Hepatocyte (in vitro differentiated cells): ENCODE measurements around the gene CRB1. TPM values are rescaled to one million over a fixed set of nuclear protein-coding genes. Genes with fewer than 3 reads are reported as not detected.

ENCODE experiments used
- DNase-seq: peaks from one replicate; pipeline ENCODE4 v3.0.0-alpha.2; 2016; ENCODE audit warnings: low spot score
- H2AFZ ChIP-seq: fragments of 200-600 bp; sonication (generic); 2 replicates; pipeline ENCODE4 v1.6.0; 2016; ENCODE audit warnings: antibody characterized with exemption, mild to moderate bottlenecking
- H3K27ac ChIP-seq: fragments of 200-600 bp; sonication (generic); 2 replicates; pipeline ENCODE4 v1.5.1; 2016; ENCODE audit warnings: mild to moderate bottlenecking
- H3K27me3 ChIP-seq: fragments of 200-600 bp; sonication (generic); 2 replicates; pipeline ENCODE4 v1.6.1; 2016
- H3K36me3 ChIP-seq: fragments of 200-600 bp; sonication (generic); replicated peaks from 2 replicates; pipeline ENCODE4 v1.5.1; 2016; ENCODE audit warnings: low read depth; ENCODE audit not compliant: insufficient read depth
- H3K4me1 ChIP-seq: fragments of 200-600 bp; sonication (generic); 2 replicates; pipeline ENCODE4 v1.5.1; 2016; ENCODE audit warnings: mild to moderate bottlenecking, moderate library complexity; ENCODE audit not compliant: insufficient read depth
- H3K4me2 ChIP-seq: fragments of 200-600 bp; sonication (generic); 2 replicates; pipeline ENCODE4 v1.6.0; 2016
- H3K4me3 ChIP-seq: fragments of 200-600 bp; sonication (generic); 2 replicates; pipeline ENCODE4 v1.5.1; 2016; ENCODE audit warnings: mild to moderate bottlenecking
- H3K79me2 ChIP-seq: fragments of 200-600 bp; sonication (generic); 2 replicates; pipeline ENCODE4 v1.6.0; 2017; ENCODE audit warnings: mild to moderate bottlenecking
- H3K9me2 ChIP-seq: fragments of 200-600 bp; sonication (generic); replicated peaks from 2 replicates; pipeline ENCODE4 v1.6.0; 2017; ENCODE audit warnings: mild to moderate bottlenecking; ENCODE audit not compliant: insufficient read depth
- H3K9me3 ChIP-seq: fragments of 200-600 bp; sonication (generic); 2 replicates; pipeline ENCODE4 v1.5.1; 2016; ENCODE audit warnings: low read depth, mild to moderate bottlenecking
- H4K20me1 ChIP-seq: fragments of 200-600 bp; sonication (generic); 2 replicates; pipeline ENCODE4 v1.6.0; 2016; ENCODE audit warnings: mild to moderate bottlenecking; ENCODE audit not compliant: insufficient read depth, poor library complexity, severe bottlenecking
- EZH2 ChIP-seq: fragments of 200-600 bp; sonication (generic); IDR thresholded peaks from 2 replicates; pipeline ENCODE4 v1.6.1; 2016; ENCODE audit warnings: antibody characterized with exemption, mild to moderate bottlenecking, borderline replicate concordance
- EZH2phosphoT487 ChIP-seq: fragments of 200-600 bp; sonication (generic); IDR thresholded peaks from one replicate; pipeline ENCODE4 v1.6.1; 2018; ENCODE audit warnings: antibody characterized with exemption, mild to moderate bottlenecking, low read depth, moderate library complexity; ENCODE audit not compliant: unreplicated experiment, severe bottlenecking
- WGBS: methylation state at CpG from one replicate; pipeline ENCODE4 v1.1.6; 2016; ENCODE audit warnings: low lambda C conversion rate; ENCODE audit errors: missing lambda C conversion rate; 5-methylcytosine and 5-hydroxymethylcytosine counted together
- polyA plus RNA-seq: library from polyadenylated mRNA; unstranded; fragments of >200 nt; fragmentation: Nextera tagmentation; extraction: Ambion mirVana; gene quantifications from 2 replicates; pipeline ENCODE4 v1.2.1, GENCODE V29; 2016
- total RNA-seq: library from RNA; depleted of rRNA; stranded (reverse); fragments of >200 nt; gene quantifications from 2 replicates; pipeline ENCODE4 v1.2.3, GENCODE V29; 2014
- TF ChIP-seq, protein P1 (sequence below): fragments of 200-600 bp; sonication (generic); IDR thresholded peaks from 2 replicates; pipeline ENCODE4 v1.5.1; 2016; ENCODE audit warnings: antibody characterized with exemption, mild to moderate bottlenecking; ENCODE audit not compliant: poor library complexity

CRB1 gene
- total and polyA plus RNA-seq, 2 experiments from 2014 or later: 0.30 TPM; not detected in 1

DNA sequence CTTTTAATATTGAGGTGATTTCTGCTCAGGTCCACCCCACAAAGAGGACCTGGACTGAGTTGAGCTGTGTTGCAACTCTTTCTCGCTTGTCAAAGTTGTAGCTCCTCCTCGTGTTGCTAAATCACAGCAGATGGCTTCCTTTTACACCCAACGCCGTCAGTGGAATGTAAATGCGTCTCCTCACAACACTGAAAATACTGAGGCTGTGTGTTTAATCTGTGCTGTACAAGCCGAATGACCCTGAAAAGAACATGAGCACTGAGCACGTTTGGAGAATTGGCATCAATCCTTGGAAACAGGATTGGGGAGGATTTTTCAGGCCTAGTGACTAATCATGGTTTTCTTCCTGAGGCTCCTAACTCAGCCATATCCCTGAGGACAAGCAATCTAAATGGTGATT lies 196.0 kb downstream of the CRB1 start:
- 48% methylated on average over 7 of the region's 7 CpGs for WGBS
- TF ChIP-seq, protein P1, sequence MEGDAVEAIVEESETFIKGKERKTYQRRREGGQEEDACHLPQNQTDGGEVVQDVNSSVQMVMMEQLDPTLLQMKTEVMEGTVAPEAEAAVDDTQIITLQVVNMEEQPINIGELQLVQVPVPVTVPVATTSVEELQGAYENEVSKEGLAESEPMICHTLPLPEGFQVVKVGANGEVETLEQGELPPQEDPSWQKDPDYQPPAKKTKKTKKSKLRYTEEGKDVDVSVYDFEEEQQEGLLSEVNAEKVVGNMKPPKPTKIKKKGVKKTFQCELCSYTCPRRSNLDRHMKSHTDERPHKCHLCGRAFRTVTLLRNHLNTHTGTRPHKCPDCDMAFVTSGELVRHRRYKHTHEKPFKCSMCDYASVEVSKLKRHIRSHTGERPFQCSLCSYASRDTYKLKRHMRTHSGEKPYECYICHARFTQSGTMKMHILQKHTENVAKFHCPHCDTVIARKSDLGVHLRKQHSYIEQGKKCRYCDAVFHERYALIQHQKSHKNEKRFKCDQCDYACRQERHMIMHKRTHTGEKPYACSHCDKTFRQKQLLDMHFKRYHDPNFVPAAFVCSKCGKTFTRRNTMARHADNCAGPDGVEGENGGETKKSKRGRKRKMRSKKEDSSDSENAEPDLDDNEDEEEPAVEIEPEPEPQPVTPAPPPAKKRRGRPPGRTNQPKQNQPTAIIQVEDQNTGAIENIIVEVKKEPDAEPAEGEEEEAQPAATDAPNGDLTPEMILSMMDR: no peak
- no peak for TF ChIP-seq EZH2phosphoT487
- TF ChIP-seq EZH2: no peak
- H3K27me3 ChIP-seq: no peaks in the 10 kb centered on the region
- no peak overlapping the region for H3K4me3 ChIP-seq
- no peaks in the 10 kb centered on the region for H3K9me2 ChIP-seq
- no peaks in the 10 kb centered on the region for H3K36me3 ChIP-seq
- no peaks in the 10 kb centered on the region for H3K79me2 ChIP-seq
- no peak overlapping the region for H3K4me2 ChIP-seq
- peak overlapping the region; percentile 53 for H3K27ac ChIP-seq
- no peaks in the 10 kb centered on the region for H3K9me3 ChIP-seq
- peaks cover 3% of the 10 kb centered on the region for H3K4me1 ChIP-seq
- no peak overlapping the region for H2AFZ ChIP-seq
- peak; percentile 46 for DNase-seq
- no peaks in the 10 kb centered on the region for H4K20me1 ChIP-seq

DNA sequence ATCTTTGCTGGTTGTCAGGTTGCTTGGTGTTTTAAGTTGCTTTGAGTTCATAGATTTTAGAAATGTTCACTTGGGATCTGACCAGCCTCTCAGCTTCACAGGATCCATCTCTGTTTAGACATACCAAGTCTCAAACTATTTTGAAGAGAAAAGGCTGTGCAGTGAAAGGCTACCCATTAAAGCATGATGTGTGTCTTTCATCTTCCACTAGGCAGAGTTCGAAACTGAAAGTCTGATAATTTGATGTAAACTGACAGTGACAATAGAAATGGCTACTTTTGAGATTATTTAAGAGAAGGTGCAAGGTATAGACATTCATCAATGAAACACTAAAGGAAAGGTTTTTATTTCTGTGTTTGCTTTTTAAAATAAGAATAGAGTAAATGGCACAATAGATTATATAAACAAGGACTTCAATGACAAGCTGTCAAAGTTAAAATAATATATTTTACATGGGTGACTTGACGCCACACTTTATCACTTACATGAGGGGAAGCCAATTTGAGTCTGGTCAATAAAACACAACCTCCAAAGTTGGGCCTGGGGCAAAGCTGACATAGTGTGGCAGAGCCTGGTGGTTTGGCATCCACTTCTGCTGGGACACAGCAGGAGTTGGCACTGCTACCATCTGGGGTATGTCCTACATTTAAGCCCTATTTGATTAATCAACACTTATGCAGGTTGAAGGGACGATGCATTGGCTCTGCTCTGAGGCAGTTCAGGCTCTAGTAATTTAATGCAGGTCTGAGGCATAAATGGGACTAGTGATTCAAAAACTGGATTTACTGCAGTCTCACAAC lies 197.7 kb downstream of the CRB1 start:
- Histone ChIP-seq H3K4me1 (peaks cover 3% of the 10 kb centered on the region), H3K9me2 (no peaks in the 10 kb centered on the region), H2AFZ (no peak overlapping the region), H4K20me1 (no peaks in the 10 kb centered on the region), H3K27ac (no peak overlapping the region), H3K27me3 (no peaks in the 10 kb centered on the region), H3K79me2 (no peaks in the 10 kb centered on the region), H3K36me3 (no peaks in the 10 kb centered on the region), H3K4me3 (no peak overlapping the region), H3K9me3 (no peaks in the 10 kb centered on the region), H3K4me2 (no peak overlapping the region)
- no peak for DNase-seq
- TF ChIP-seq, protein P1: no peak
- no peak for TF ChIP-seq EZH2phosphoT487
- TF ChIP-seq EZH2: no peak
- 78% methylated on average over 3 of the region's 3 CpGs for WGBS

DNA sequence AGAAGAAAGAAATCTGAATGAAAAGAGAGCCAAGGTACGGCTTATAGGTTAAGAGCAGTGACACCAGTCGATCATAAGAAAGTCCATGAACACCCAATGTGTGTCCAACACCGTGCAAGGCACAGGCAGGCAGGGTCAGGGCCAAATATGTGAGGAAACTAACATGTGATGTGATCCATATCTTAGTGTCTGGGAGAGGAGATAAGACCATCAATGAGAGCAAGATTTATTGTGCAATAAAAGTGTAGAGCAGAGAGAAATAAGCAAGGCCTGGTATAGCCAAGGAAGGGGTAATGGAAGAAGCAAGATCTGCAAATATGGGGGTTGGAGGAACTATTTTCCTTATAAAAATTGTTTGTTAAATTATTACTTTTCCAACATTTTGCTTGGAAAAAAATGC lies 198.8 kb downstream of the CRB1 start:
- no peaks in the 10 kb centered on the region for H3K36me3 ChIP-seq
- no peak overlapping the region for H2AFZ ChIP-seq
- H3K27ac ChIP-seq: no peak overlapping the region
- TF ChIP-seq EZH2 (no peak), EZH2phosphoT487 (no peak)
- TF ChIP-seq, protein P1: no peak
- no peak overlapping the region for H3K4me3 ChIP-seq
- no peak overlapping the region for H3K4me2 ChIP-seq
- no peaks in the 10 kb centered on the region for H3K9me2 ChIP-seq
- H3K4me1 ChIP-seq: peaks cover 3% of the 10 kb centered on the region
- H3K27me3 ChIP-seq: no peaks in the 10 kb centered on the region
- no peaks in the 10 kb centered on the region for H4K20me1 ChIP-seq
- WGBS: 48% methylated on average over 3 of the region's 3 CpGs
- H3K79me2 ChIP-seq: no peaks in the 10 kb centered on the region
- no peak for DNase-seq
- H3K9me3 ChIP-seq: no peaks in the 10 kb centered on the region
